HG03521 (cell line): Measurements from ENCODE around the gene CELSR1.

Source experiments
- ATAC-seq: cut with Tn5 transposase; IDR thresholded peaks from one replicate; pipeline ENCODE4 v1.9.1; 2021; ENCODE audit warnings: mild to moderate bottlenecking, moderate library complexity; ENCODE audit not compliant: unreplicated experiment

The CELSR1 gene

GRCh38 chr22:46574993-46575910 is 37.8 kb upstream of the CELSR1 start:
- no peak for ATAC-seq

GRCh38 chr22:46574438-46574992 is 37.1 kb upstream of the CELSR1 start:
- no peak for ATAC-seq

- ATAC-seq = no peak
Measured at GRCh38 chr22:46573781-46574437, 36.5 kb upstream of the CELSR1 start.

- no peak for ATAC-seq
Measured at GRCh38 chr22:46572911-46573780, 35.7 kb upstream of the CELSR1 start.

DNA sequence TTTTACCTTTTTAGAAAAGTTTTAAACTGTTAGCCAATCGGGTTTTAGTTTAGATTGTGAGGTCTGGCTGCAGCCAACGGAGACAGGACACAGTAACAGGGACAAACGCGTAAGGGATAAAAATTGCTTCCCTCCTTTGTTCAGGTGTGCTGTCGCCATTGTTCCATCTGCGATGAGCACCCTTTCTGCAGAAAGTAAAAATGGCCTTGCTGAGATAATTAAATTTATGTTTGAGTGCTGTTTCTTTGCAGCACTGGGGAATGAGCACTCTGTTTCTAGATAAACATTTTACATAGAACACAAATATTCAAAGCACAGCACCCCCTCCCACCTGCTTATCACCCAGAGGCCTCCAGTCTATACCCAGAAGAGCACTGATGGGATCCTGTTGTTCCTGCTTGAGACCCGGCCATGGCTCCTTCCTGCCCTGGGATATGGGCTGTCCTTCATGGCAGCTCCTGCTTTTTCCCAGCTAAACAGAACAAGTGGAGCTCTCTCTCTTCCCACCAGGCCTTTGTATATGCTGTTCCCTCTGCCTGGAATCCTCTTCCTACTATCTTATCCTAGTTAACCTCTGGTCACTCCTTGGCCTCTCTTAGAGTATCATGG is 34.3 kb upstream of the CELSR1 start:
- ATAC-seq = no peak

GRCh38 chr22:46569848-46570695 is 32.7 kb upstream of the CELSR1 start:
- no peak for ATAC-seq

GRCh38 chr22:46569055-46569847 is 31.8 kb upstream of the CELSR1 start:
- no peak for ATAC-seq

- ATAC-seq = no peak
Measured at GRCh38 chr22:46568102-46568809, 30.8 kb upstream of the CELSR1 start.

DNA sequence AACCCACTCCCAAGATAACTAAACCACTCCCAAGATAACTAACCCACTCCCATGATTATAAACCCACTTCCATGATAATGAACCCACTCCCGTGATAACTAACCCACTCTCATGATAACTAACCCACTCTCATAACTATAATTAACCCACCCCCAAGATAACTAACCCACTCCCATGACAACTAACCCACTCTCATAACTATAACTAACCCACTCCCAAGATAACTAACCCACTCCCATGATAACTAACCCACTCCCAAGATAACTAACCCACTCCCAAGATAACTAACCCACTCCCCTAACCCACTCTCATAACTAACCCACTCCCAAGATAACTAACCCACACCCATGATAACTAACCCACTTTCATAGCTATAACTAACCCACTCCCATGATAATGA is 30.1 kb upstream of the CELSR1 start:
- ATAC-seq = no peak

DNA sequence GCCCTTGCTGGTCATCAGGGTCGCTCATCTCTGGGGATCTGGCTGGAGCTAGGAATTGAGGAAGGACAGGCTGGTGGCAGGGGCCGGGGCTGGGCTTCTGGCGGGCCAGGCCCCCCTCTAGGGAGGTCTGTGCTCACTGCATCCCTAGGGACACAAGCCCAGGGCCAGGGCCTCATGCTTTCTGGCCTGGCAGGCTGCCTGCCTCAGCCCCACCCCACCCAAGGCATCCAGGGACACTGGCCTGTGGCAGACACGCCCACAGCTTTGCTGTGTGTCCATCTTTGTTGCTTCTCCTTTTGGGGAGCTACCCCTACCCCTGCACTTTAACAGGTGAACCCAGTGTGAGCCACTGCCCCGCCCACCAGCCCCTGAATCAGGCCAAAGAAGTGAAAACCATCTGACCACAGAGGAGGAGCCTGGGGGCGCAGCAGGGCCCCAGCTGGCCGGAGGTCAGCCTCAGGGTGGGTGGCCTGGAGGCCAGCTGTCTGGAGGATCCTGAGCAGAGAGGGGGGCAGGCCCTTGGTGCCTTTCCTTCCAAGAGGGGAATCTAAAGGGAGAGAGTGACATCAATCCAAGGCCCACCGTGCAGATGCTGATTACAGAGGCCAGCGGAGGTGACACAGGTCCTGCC is 26.8 kb upstream of the CELSR1 start:
- ATAC-seq = no peak

DNA sequence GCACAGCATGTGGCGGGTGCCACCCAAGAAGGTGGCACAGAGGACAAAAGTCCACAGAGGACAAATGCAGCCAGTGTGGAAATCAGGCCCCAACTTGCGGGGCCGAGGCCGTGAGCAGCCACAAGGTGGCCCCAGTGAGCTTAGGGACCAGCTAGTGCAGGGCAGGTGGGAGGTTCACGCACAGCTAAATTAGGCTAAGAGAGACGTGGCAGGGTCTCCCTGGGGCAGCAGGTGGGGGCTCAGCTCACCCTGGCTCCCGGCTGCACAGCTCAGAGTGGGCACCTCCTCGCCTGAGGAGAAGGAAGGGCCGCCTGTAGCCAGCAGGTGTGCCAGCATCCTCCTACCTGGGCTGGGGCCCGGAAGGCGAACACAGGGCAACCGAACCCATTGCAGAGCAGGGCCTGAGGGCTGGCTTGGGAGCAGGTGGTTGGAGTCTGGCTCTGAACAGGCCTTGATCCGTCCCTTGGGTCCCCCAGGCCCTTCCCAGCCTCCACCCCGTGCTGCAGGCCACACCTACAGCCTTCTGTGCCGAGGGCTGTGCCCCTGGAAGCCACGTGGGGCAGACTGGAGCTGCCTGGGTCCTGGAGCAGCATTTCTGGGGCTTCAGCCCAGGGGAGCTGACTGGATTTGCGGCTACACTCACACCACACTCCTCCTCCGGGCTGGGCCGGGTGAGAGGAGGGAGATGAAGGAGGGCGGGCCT is 26.1 kb upstream of the CELSR1 start:
- ATAC-seq = peak; percentile 51

DNA sequence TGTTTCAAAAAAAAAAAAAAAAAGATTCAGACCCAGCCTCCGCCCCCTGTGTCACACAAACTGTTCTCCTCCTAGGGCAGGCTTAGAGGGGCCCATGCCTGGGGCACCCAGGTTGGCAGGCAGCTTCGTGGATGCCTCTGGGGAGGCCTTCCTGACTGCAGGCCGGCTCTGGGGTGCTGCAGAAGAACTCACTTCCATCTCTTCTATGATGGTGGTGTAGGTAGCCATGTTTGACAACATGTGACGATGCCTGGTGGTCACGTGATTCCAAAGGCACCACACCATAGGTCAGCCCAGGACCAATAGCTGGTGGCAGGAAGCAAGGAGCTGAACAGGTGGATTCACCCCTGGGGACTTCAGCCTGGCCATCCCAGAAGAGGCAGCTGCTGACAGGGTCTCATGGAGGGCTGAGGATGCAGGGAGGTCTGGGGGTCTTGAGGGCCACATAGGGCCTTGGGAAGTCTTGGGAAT is 24.1 kb upstream of the CELSR1 start:
- ATAC-seq = no peak

GRCh38 chr22:46560696-46561295 is 23.4 kb upstream of the CELSR1 start:
- ATAC-seq = no peak

DNA sequence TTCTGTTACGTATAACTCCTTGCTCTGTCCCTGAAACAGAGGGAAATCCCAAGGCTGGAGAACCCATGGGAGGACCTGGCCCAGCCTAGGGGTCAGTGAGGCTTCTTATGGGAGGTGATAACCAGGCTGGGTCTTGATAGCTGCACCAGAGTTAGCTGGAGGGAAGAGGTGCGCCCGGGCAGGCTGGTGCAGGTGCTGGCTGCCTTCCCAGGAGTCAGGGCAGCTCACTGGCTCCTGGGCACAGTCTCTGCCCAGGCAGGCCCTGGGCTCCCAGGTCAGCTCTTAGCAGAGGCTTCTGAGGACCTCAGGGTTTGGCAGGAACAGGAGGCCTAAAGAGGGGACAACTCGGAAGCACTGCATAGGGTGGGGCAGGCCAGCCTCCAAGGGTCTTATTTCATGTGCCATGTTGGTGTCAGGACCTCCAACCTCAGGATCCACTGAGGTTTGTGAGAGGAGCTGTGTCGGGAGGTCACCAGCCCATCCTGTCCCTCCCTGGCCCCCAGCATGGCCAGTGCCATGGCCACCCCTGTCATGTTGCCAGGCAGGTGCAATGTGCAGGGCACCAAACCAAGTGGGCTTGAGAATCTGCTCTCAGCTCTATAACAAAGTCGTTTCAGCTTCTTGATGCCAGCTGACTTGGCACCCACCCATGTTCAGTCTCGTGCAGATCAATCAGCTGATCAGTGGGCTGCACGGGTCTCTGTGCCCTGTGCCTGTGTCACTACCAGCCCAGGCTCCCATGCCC is 20.5 kb upstream of the CELSR1 start:
- ATAC-seq = no peak

- no peak for ATAC-seq
Measured at GRCh38 chr22:46556775-46557174, 19.4 kb upstream of the CELSR1 start.

DNA sequence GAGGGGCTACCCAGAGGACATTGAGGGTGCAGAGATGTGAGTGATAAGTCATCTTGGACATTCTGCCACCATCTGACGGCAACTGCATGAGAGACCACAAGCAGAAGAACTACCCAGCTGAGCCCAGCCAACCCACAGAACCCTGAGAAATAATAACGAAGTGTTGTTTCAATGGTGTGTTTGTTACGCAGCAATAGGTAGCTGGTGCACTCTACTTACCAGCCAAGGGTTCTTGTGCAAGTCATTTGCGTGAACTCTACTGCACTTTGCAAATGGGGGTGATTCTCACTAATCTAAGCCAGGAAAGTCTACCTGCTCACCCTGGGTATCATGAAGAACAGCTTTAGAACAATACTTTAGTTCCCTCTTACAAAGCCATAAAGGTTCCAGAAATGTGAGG is 15.8 kb upstream of the CELSR1 start:
- no peak for ATAC-seq
